ENCODE data around the gene TMEM212.

The TMEM212 gene

GRCh38 chr3:171842864-171843518, at the start of gene TMEM212:
Gene TMEM212, plus strand, starts transcription at chr3:171843349. Its CDS starts 35 bp downstream, at chr3:171843384.
- no peak for DNase-seq

GRCh38 chr3:171796625-171797264, 46.4 kb upstream of the TMEM212 start:
- no peak for DNase-seq

- DNase-seq = no peak
Measured at GRCh38 chr3:171797265-171797679, 45.9 kb upstream of the TMEM212 start.

- no peak for DNase-seq
Measured at GRCh38 chr3:171797873-171798272, 45.3 kb upstream of the TMEM212 start.

- DNase-seq = no peak
Measured at GRCh38 chr3:171799501-171799900, 43.6 kb upstream of the TMEM212 start.

- DNase-seq = no peak
Measured at GRCh38 chr3:171801738-171802589, 41.2 kb upstream of the TMEM212 start.

- no peak for DNase-seq
Measured at GRCh38 chr3:171802590-171802956, 40.6 kb upstream of the TMEM212 start.

GRCh38 chr3:171803044-171803443, 40.1 kb upstream of the TMEM212 start:
- DNase-seq = no peak

GRCh38 chr3:171804618-171805389, 38.3 kb upstream of the TMEM212 start:
- DNase-seq = no peak

- DNase-seq = no peak
Measured at GRCh38 chr3:171805687-171806086, 37.5 kb upstream of the TMEM212 start.

- no peak for DNase-seq
Measured at GRCh38 chr3:171806200-171807128, 36.7 kb upstream of the TMEM212 start.

GRCh38 chr3:171807129-171807675, 35.9 kb upstream of the TMEM212 start:
- no peak for DNase-seq

GRCh38 chr3:171807806-171808205, 35.3 kb upstream of the TMEM212 start:
- no peak for DNase-seq

GRCh38 chr3:171809611-171809860, 33.6 kb upstream of the TMEM212 start:
- no peak for DNase-seq

GRCh38 chr3:171809861-171810628, 33.1 kb upstream of the TMEM212 start, which contains the start of gene PLD1:
Gene PLD1, minus strand, starts transcription at chr3:171810483. Its CDS starts 72,432 bp downstream, at chr3:171738051.
- DNase-seq = no peak

GRCh38 chr3:171810629-171811294, 32.4 kb upstream of the TMEM212 start:
- no peak for DNase-seq

- DNase-seq = no peak
Measured at GRCh38 chr3:171811295-171811912, 31.7 kb upstream of the TMEM212 start.

GRCh38 chr3:171811913-171812335, 31.2 kb upstream of the TMEM212 start:
- no peak for DNase-seq

GRCh38 chr3:171812811-171813210, 30.3 kb upstream of the TMEM212 start:
- no peak for DNase-seq

Measured in NCI-H187 treated with DMSO at 0.1 percent for 48 hours (cell line).